Measurements from ENCODE around the gene CNIH4. TPM values are rescaled to one million over a fixed set of nuclear protein-coding genes. Genes with fewer than 3 reads are reported as not detected.
"Not testable (repeated sequence)": the region's sequence is repeated elsewhere in the genome, so short reads cannot be mapped to it uniquely, and the experiment has no call there.

The CNIH4 gene
- total RNA-seq, 1 experiment from 2014 or later, result 104 TPM

GRCh38 chr1:224425279-224425884, 68.7 kb downstream of the CNIH4 start:
- Histone ChIP-seq H3K18ac (ENCODE audit: insufficient read length, low read depth, low read length) (no peak overlapping the region), H2BK12ac (ENCODE audit: insufficient read length, low read depth, low read length) (no peak overlapping the region), H3K27me3 (ENCODE audit: insufficient read depth, low read length) (no peaks in the 10 kb centered on the region), H2BK20ac (ENCODE audit: low read depth, low read length, poor library complexity, severe bottlenecking) (no peak overlapping the region), H4K8ac (replicated peaks; ENCODE audit: insufficient read length, low read depth, low read length) (no peak overlapping the region), H3K4ac (ENCODE audit: low read depth, low read length) (no peak overlapping the region), H3T11ph (ENCODE audit: low read length) (no peak overlapping the region), H2AFZ (ENCODE audit: low read length) (no peak overlapping the region), H3K9ac (ENCODE audit: extremely low read depth, insufficient read length, low read length) (no peak overlapping the region), H3K79me2 (ENCODE audit: insufficient read depth, low read length) (no peaks in the 10 kb centered on the region; the same call in 1 of the 2 replicates), H3K4me2 (ENCODE audit: insufficient read depth, insufficient read length, low read length) (no peak overlapping the region), H3K14ac (ENCODE audit: insufficient read depth, low read length) (no peak overlapping the region), H3K23ac (ENCODE audit: insufficient read length, low read depth, low read length) (no peak overlapping the region), H2BK15ac (ENCODE audit: low read depth, low read length) (no peak overlapping the region), H3K23me2 (ENCODE audit: insufficient read length, low read depth, low read length, poor library complexity, severe bottlenecking) (no peaks in the 10 kb centered on the region), H2BK5ac (ENCODE audit: insufficient read length, low read length) (no peak overlapping the region), H3K79me1 (ENCODE audit: insufficient read depth, low read depth, low read length, poor library complexity, severe bottlenecking) (peaks cover 6% of the 10 kb centered on the region), H4K20me1 (ENCODE audit: control insufficient read depth, insufficient read depth, insufficient read length) (no peaks in the 10 kb centered on the region), H3K27ac (ENCODE audit: insufficient read length, low read depth, low read length) (no peak overlapping the region), H4K5ac (ENCODE audit: insufficient read length, low read depth, low read length) (no peak overlapping the region), H2AK5ac (ENCODE audit: insufficient read length, low read length) (no peak overlapping the region), H3K56ac (ENCODE audit: insufficient read length, low read depth, low read length) (no peak overlapping the region), H3K9me3 (ENCODE audit: control insufficient read depth, low read depth, low read length) (no peaks in the 10 kb centered on the region), H3K4me1 (ENCODE audit: insufficient read depth, low read length) (no peaks in the 10 kb centered on the region), H2BK120ac (ENCODE audit: low read depth, low read length, poor library complexity, severe bottlenecking) (no peak overlapping the region), H4K91ac (ENCODE audit: insufficient read length, low read depth, low read length) (no peak overlapping the region)
- no CpG with 5 or more reads among the region's 6 CpGs for WGBS (ENCODE audit: extremely low coverage, insufficient read length, low lambda C conversion rate)
- Mint-ChIP-seq H3K27me3 (ENCODE audit: low read depth) (no peaks in the 10 kb centered on the region), H3K27ac (peak overlapping the region in 1 of 3 experiments; percentile 67; a peak in 1 of 7 replicates), H3K4me3 (no peak overlapping the region), H3K9me3 (no peaks in the 10 kb centered on the region), H3K4me1 (peaks cover under 1% of the 10 kb centered on the region in 2 experiments; a peak in 3 of 4 replicates), H3K36me3 (ENCODE audit: insufficient read depth in 1 of 3, low read depth in 3 of 3) (peaks cover 47 to 81% (median 79%) of the 10 kb centered on the region in 3 experiments; a peak in 6 of 7 replicates)
- no peak for DNase-seq
- no peak for TF ChIP-seq CTCF (conservative IDR thresholded peaks at IDR 0.05)

GRCh38 chr1:224426869-224427268, 70.2 kb downstream of the CNIH4 start:
- WGBS (ENCODE audit: extremely low coverage, insufficient read length, low lambda C conversion rate), result no CpG with 5 or more reads among the region's 8 CpGs
- peaks cover 43 to 80% (median 78%) of the 10 kb centered on the region in 3 experiments; a peak in 6 of 7 replicates for H3K36me3 Mint-ChIP-seq (ENCODE audit: insufficient read depth in 1 of 3, low read depth in 3 of 3)

More at GRCh38 chr1:224426869-224427268, 70.2 kb downstream of the CNIH4 start:
- Mint-ChIP-seq H3K4me1 (peaks cover 10 to 11% of the 10 kb centered on the region in 2 experiments), H3K27ac (peak overlapping the region in 1 of 3 experiments; percentile 45; a peak in 1 of 7 replicates)
- H2AK5ac ChIP-seq (ENCODE audit: insufficient read length, low read length); H3K27me3 ChIP-seq (ENCODE audit: insufficient read depth, low read length); H3K4me2 ChIP-seq (ENCODE audit: insufficient read depth, insufficient read length, low read length); H3K14ac ChIP-seq (ENCODE audit: insufficient read depth, low read length); H3K9me3 ChIP-seq (ENCODE audit: control insufficient read depth, low read depth, low read length); H2BK120ac ChIP-seq (ENCODE audit: low read depth, low read length, poor library complexity, severe bottlenecking); H3K23me2 ChIP-seq (ENCODE audit: insufficient read length, low read depth, low read length, poor library complexity, severe bottlenecking); H4K8ac ChIP-seq (replicated peaks; ENCODE audit: insufficient read length, low read depth, low read length); H4K5ac ChIP-seq (ENCODE audit: insufficient read length, low read depth, low read length); H3K4me1 ChIP-seq (ENCODE audit: insufficient read depth, low read length); H3K56ac ChIP-seq (ENCODE audit: insufficient read length, low read depth, low read length); H2BK20ac ChIP-seq (ENCODE audit: low read depth, low read length, poor library complexity, severe bottlenecking); H4K20me1 ChIP-seq (ENCODE audit: control insufficient read depth, insufficient read depth, insufficient read length); H2BK12ac ChIP-seq (ENCODE audit: insufficient read length, low read depth, low read length); H3K79me2 ChIP-seq (ENCODE audit: insufficient read depth, low read length); DNase-seq; H3K18ac ChIP-seq (ENCODE audit: insufficient read length, low read depth, low read length); H3K27me3 Mint-ChIP-seq (ENCODE audit: low read depth); H2BK5ac ChIP-seq (ENCODE audit: insufficient read length, low read length); H2AFZ ChIP-seq (ENCODE audit: low read length); H4K91ac ChIP-seq (ENCODE audit: insufficient read length, low read depth, low read length); H3T11ph ChIP-seq (ENCODE audit: low read length); H3K79me1 ChIP-seq (ENCODE audit: insufficient read depth, low read depth, low read length, poor library complexity, severe bottlenecking); H3K27ac ChIP-seq (ENCODE audit: insufficient read length, low read depth, low read length); H3K23ac ChIP-seq (ENCODE audit: insufficient read length, low read depth, low read length); H3K9me3 Mint-ChIP-seq; H3K4me3 Mint-ChIP-seq; H3K9ac ChIP-seq (ENCODE audit: extremely low read depth, insufficient read length, low read length); H3K4ac ChIP-seq (ENCODE audit: low read depth, low read length); H2BK15ac ChIP-seq (ENCODE audit: low read depth, low read length): not testable (repeated sequence)

Measured in H9 (cell line).